Central memory CD4-positive, alpha-beta T cell (primary cell): ENCODE measurements around the gene CFAP100.

Experiments
- DNase-seq: peaks from one replicate; pipeline ENCODE4 v3.0.0; 2022

Gene CFAP100

GRCh38 chr3:126377211-126377610 lies 17.5 kb upstream of the CFAP100 start:
- DNase-seq = no peak

GRCh38 chr3:126378341-126378751 lies 16.4 kb upstream of the CFAP100 start:
- DNase-seq = no peak

GRCh38 chr3:126380011-126380768 lies 14.5 kb upstream of the CFAP100 start:
- DNase-seq = no peak

DNA sequence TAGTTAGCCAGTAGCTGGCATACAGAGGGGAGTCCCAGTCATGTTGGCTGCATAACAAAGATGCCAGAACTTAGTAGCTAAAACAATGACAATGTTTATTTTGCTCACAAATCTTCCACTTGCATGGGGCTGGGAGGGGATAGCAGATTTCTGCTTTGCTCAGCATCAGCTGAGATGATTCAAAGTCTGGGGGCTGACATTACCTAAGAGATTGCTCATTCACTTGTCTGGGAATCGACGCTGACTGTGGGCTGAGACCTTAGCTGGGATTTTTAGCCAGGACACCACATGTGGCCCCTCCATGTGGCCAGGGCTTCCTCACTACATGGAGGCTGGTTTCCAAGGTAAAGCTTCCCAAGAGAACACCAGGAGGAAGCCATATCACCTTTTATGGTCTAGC lies 12.7 kb upstream of the CFAP100 start:
- no peak for DNase-seq

DNA sequence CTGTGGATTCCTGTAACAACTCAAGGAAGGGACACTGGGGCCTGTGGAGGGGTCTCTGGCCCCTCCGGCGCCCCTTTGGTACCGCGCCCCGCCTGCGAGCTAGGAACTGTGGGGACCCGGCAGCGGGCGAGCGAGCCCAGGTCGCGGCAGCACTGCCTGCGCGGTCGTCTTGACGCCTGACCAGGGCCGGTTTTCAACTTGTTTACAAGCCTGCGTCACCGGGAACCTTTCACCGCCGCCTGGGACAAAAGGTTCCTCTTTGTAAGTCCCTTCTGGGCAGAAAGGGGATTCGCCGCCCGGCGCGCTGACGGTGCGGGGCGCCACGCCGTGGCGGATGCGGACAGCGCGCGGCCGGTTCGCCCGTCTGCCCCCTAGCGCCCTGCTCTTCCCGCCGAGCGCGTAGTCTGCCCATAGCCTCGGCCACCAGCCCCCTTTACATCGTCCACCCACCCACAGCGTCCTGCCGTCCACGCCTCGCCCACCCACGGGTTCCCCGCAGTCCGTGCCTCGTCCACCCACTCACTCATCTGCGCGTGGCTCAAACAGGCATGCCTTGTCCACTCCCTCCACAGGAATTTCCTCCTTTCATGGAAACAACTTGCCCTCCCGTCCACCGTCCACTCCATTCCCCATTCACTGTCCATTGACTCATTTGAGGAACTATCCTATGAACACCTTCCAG lies 5.5 kb upstream of the CFAP100 start:
- DNase-seq = no peak

- no peak for DNase-seq
Measured at GRCh38 chr3:126389794-126390146, 4.9 kb upstream of the CFAP100 start.

DNA sequence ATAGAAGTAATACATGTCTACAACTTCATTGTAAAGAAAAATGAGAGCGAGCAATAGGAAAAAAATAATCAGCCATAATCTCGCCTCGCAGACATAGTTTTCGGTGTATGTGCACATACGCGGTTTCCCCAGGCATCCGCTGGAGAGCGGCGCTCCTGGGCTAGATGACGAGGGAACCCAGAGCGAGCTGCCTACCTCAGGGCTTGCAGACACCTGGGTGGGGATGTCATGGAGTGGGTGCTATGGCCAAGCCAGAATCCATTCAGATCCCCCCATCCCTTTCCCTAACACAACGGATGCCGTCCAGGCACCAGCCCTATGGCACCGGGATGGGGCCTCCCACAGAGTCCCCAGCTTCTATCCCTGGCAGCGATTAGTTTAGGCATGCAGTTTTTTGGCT lies 4.5 kb upstream of the CFAP100 start:
- DNase-seq = no peak

DNA sequence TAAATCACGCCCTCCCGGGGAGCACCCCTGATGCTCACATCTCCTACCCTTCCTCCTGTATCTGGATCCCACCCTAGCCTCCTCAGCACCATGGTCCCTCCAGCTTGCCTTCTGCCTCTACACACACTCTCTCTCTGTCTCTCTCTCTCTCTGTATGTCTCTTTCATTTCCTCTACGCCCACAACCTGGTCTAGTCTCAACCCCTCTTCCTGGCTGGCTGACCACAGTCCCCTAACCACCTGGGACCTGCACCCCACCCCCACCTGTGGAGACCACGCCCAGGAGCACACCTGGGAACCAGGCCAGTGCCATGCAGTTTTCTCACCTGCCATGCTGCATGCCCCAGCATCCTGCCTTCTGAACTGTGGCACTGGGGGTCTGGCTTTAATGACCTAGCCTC lies 4.0 kb upstream of the CFAP100 start:
- DNase-seq = no peak

DNA sequence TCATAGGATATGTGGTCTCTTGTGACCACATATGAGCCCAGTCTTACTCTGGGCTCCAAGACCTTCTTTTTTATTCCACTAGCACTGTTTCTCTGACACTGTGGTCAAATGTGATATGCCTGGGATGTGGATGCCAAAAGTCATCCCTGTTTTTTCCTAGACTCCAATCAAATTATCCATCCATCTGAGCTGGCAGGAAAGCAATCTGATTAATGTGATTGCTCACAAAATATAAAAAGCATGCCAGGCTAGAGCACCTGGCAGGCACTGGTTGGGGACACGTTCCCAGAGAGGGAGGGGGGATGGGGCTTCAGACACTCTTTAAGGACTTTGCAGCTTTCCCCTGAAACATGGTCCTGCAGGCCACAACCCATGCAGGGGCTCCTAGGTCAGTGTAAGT lies 3.1 kb upstream of the CFAP100 start:
- DNase-seq = no peak

DNA sequence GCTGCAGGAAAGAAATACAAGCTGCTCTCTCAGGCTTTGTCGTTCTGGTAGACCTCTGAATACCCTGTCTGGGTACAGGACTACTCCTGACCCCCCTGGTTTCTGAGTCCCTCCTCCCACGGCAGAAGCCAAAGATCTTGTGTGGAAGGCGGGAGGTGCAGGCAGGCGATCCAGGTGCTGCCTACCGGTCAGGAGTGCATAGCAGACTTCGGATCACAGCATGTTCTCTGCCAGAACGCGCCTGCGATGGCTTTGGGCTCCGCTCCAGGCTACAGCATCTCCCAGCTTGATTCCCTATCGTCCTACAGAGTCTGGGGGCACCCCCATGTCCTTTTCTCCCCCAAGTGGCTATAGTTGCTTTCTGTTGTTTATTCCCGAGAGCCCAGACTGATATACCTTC lies 2.5 kb upstream of the CFAP100 start:
- no peak for DNase-seq

GRCh38 chr3:126393563-126393962 lies 1.1 kb upstream of the CFAP100 start:
- no peak for DNase-seq

DNA sequence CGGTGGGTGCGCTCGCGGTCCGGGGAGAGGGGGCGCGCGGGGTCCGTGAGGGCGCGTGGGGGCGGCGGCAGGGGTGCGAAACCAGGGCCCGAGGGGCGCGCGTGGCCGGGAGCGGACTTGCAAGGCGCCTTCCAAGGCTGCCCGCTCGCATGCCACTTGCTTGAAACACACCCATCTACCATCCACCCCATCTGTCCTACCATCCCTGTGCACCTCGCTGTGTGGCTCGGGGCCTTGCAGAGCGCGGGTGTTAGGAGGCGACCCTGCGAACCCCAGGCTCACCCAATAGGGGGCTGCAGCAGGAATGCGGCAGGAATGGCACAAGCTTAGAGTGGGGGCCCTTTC lies 240 bp downstream of the CFAP100 start:
- no peak for DNase-seq

DNA sequence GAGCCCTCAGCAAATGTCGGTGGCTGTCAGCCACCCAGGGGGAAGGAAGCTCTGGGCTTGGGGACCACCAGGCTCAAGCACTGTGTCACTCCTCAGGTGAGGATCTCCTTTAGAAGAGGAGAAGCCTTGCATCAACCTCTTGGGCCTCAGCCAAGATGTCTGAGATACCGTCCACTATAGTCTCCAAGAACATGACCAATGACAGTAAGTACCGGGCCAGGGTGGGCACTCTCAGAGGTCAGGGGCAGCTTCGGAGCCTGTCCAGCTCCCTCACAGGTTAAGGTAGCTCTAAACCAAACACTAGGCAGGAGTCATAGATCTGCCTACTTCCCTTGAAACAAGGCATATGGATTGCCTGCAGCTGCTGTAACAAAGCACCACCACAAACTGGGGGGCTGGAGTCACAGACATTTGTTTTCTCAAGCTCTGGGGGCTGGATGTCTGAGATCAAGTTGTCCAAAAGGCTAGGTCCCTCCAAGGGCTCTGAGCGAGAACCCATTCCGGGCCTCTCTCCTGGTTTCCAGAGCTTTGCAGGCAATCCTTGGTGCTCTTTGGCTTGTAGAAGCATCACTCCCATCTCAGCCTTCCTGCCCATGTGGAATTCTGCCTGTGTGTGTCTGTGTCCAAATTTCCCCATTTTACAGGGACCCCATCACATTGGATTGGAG lies 1.3 kb downstream of the CFAP100 start:
- DNase-seq = no peak

- no peak for DNase-seq
Measured at GRCh38 chr3:126396536-126396935, 1.8 kb downstream of the CFAP100 start.

DNA sequence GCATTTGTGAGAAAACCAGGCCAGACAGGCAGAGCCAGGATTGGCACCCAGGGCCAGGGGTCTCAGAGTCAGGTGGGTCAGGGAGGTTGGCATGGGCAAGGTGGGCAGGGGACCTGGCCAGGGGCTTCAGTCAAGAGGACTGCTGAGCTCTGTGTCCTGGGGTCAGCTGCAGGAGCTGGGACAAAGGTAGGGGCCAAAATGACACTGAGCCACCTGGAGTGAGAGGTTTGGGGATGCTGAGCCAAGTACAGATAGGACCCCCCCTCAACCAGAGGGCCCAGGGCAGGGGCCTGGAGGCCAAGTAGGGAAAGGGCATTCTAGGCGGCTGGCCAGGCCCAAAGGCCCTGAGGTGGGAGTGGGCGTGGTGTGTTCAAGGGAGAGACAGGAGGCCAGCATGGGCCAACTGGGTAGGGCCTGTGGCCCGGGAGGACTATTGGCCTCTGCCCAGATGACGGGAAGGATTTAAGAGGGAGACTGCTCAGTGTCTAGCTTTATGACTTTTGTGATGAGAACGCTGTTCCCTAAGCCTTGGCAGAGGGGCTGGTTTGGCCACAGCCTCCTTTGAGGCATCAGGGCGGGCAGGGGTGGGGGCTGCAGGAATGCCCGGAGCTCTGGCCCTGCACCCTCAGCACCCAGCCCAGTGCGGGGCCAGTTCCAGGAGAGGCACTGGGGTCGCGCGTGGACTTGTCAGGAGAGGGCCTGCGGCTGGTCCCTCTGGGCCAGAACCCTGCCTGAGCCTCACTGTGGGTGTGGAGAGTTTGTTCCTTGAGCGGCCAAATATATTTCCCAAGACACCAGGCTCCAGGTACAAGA lies 3.1 kb downstream of the CFAP100 start:
- DNase-seq = no peak

GRCh38 chr3:126398423-126399350 lies 4.0 kb downstream of the CFAP100 start:
- no peak for DNase-seq

- no peak for DNase-seq
Measured at GRCh38 chr3:126399351-126399735, 4.6 kb downstream of the CFAP100 start.

DNA sequence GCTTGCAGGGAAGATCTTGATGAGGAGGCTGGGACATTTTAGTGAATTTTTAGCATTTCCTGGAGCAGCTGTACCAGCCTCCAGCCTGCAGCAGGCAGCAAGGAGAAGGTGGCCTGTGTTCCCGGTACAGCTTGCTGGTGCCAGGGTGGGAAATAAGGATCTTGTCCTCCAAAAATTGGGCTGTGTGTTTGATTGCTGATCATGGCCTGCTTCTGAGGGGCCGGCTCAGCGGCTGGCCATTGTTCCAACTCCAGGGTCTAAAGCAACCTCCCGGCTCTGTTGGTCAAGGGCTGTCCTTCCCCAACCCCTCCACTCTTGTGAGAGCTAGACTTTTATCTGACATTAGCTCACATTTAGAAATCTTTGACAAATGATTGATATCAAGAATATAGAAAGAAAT lies 5.0 kb downstream of the CFAP100 start:
- DNase-seq = no peak

DNA sequence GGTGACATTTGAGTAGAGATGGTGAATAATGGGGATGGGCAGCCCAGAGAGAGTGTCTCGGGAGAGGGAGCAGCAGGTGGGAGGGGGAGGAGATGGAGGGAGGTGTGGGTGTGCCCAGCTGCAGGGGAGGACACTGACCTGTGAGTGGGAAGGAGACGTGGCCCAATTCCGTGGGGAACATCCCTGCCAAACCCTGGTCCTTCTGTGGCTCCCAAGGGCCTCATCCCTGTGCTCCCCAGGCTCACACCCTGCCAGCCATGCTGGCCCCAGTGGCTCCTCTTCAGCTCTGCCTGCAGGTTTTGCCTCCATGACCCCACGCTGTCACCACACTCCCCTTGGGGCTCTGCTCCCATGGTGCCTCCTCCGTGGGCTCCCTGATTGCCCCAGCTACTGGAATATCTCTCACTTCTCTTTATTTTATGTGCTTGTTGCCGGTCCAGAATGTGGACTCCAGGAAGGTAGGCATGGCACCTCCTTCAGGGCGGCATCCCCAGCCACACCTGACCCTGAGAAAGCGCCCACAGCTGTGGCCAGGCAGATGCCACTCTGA lies 7.0 kb downstream of the CFAP100 start:
- no peak for DNase-seq

GRCh38 chr3:126402178-126402577 lies 7.5 kb downstream of the CFAP100 start:
- DNase-seq = no peak

GRCh38 chr3:126402666-126403302 lies 8.1 kb downstream of the CFAP100 start:
- no peak for DNase-seq
